ENCODE results near the gene CELA1. TPM values are rescaled to one million over a fixed set of nuclear protein-coding genes. Genes with fewer than 3 reads are reported as not detected.
"Not testable (repeated sequence)": the region's sequence is repeated elsewhere in the genome, so short reads cannot be mapped to it uniquely, and the experiment has no call there.

CELA1 gene
- total RNA-seq, 1 donor from 2014 or later, result not detected

- not testable (repeated sequence) for DNase-seq (ENCODE audit: low spot score)
Observed at GRCh38 chr12:51318057-51318806, 28.2 kb downstream of the CELA1 start.

DNA sequence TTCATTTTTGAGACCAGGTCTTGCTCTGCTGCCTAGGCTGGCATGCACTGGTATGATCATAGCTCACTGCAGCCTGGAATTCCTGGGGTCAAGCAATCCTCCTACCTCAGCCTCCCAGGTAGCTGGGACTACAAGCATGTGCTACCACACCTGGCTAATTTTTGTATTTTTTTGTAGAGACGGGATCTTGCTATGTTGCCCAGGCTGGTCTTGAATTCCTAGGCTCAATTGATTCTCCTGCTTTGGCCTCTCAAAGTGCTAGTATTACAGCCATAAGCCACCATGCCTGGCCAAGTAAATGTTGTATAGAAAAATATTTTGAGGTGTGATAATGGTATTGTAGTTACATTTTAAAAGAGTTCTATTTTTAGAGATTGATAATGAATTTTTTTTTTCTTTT is 35.1 kb downstream of the CELA1 start:
- no peak for DNase-seq (ENCODE audit: low spot score)

GRCh38 chr12:51307655-51308593 is 38.6 kb downstream of the CELA1 start:
- peak; percentile 54 for DNase-seq (ENCODE audit: low spot score)

DNA sequence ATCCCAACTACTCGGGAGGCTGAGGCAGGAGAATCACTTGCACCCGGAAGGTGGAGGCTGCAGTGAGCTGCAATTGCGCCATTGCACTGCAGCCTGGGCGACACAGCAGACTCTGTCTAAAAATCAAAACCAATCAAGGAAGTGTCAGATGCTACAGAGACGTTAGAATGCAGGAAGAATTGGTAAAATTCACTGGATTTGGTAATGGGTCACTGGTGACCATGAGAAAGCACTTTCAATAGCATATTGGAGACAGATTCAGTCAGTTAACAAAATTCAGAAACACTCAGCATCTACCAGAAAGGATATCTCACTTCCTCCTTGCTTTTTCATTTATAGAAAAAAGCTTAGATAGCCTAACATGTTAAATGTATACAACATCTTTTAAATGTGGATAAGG is 40.0 kb downstream of the CELA1 start:
- no peak for DNase-seq (ENCODE audit: low spot score)

DNA sequence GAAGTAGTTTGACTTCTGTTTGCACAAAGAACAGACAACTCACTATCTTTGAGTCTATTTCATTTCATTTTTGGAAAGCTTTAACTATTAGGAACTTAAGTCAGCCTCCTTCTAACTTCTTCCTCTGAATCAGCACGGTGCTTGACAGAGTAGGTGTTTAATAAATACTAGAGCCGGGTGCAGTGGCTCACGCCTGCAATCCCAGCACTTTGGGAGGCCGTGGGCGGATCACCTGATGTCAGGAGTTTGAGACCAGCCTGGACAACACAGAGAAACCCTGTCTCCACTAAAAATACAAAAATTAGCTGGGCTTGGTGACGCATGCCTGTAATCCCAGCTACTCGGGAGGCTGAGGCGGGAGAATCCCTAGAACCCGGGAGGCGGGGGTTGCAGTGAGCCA is 45.7 kb downstream of the CELA1 start:
- DNase-seq (ENCODE audit: low spot score), result not testable (repeated sequence)

GRCh38 chr12:51295651-51296050 is 50.8 kb downstream of the CELA1 start:
- peak; percentile 12 for DNase-seq (ENCODE audit: low spot score)

DNA sequence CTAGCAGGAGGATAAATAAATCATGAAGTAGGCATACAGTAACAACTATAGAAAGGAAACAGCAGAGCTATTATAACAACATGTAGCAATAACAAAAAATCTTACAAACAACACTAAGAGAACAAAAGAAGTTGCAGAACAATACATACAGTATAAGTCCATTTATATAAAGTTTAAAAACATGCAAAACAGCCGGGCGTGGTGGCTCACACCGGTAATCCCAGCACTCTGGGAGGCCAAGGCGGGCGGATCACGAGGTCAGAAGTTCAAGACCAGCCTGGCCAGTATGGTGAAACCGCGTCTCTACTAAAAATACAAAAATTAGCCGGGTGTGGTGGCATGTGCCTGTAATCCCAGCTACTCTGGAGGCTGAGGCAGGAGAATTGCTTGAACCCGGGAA is 52.4 kb downstream of the CELA1 start:
- DNase-seq (ENCODE audit: low spot score), result not testable (repeated sequence)

DNA sequence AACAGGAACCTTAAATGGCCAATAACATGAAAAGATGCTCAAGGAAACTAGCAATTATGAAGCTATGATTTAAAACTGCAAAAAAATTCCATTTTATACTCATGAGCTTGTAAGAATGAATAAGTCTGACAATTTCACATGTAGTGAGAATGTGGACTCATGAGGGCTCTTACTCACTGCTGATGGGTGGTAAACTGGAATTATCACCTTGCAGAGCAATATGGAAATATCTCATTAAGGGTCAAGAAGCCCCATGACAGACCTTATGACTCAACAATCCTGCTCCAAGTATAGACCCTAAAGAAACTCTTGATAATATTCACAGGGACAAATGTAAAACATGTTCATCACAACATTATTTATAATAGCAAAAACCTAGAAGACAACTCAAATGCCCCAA is 52.8 kb downstream of the CELA1 start:
- no peak for DNase-seq (ENCODE audit: low spot score)

DNA sequence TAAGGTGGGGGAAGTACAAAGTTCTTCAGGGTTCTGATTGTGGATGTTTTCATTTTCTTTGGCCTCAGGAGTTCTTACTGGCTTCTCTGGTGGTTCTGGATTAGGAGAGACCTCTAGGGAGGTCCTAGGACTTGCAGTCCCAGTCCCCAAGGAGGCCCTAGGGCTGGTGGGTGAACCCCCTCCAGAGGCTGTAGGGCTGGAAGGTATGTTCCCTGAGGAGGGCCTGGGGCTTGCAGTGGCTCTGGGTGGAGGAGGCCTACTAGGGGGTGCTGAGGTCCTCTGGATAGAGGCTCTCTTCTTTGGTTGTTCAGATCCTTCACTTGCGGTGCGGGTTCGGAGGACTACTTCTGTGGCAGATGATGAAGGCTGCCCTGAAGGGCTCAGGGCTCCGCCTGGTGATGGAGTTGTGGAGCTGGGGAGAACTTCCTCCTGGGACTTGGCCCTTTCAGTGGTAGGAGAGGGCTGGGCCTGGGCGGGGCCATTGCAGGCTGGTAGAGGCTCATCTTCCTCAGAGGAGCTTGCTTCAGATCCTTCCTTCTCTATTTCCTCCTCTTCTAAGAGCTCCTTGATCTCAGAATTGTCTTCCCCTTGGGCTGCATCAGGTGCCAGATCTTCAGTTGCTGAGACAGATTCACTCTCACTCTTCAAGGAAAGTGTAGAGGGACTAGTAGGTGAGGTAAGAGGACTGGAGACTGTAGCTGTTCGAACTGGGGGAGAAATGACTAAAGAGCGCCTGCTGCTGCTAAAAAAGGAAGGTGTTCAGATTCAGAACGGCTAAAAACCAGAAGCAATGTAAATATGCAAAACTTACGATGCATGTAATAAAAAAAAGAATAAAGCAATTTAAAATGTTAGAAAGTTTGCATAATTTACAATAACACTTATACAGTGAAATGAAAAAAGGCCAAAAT is 54.6 kb downstream of the CELA1 start:
- not testable (repeated sequence) for DNase-seq (ENCODE audit: low spot score)

DNA sequence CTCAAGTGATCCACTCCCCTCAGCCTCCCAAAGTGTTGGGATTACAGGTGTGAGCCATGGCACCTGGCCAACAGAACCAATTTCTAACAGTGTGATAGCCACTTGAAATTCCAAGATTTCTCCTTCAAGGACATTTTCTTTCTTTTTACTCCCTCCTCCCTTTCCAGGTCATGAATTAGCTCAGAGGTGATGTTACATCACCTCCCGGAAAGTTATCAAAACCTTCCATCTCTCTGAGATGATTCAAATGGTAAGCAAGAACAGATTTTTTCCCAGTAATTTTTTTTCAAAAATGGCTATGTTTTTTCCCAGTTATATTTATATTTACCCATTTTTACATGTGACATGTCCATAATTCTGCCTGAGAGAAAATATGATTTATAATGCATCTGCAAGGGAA is 60.6 kb downstream of the CELA1 start:
- no peak for DNase-seq (ENCODE audit: low spot score)

DNA sequence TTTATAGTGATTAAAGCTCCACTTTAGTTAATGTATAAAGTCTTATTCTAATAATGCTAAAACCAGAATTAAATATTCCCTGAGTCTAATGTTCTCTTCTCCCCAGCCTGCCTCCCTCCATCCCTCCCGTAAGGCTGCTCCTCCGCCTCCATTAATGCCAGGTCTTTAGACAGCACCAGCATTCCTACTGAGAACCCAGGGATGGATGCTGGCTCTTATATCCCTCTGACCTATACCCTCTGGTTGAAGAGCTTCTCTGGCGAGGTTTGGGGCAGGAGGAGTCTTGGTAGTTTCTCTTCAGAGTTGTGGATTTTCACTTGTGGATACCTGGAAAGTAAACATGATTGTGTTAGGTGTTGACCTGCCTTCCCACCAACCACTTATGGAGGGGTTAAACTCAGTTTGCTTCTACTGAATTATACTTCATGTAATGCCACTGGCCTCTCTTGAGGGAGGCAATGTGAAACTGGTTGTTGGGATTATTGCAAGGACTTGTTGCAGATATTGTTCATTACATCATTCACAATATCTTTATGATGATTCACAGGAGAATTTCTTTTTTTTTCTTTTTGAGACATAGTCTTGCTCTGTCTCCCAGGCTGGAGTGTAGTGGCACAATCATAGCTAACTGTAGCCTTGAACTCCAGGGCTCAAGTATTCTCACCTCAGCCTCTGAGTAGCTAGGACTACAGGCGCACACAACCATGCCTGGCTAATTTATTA is 65.1 kb downstream of the CELA1 start:
- peak; percentile 22 for DNase-seq (ENCODE audit: low spot score)

Other genes starting within 250 kb of the CELA1 start
- gene TFCP2, start 173.5 kb downstream of the CELA1 start, total RNA-seq (ENCODE audit: insufficient read depth, low replicate concordance), result 10.6 TPM
- gene POU6F1, start 128.6 kb downstream of the CELA1 start, total RNA-seq (ENCODE audit: insufficient read depth, low replicate concordance), result 7.2 TPM
- gene DAZAP2, start 107.9 kb downstream of the CELA1 start, total RNA-seq (ENCODE audit: insufficient read depth, low replicate concordance), result 51.0 TPM
- 3.1 TPM for gene SMAGP, start 76.3 kb downstream of the CELA1 start, total RNA-seq (ENCODE audit: insufficient read depth, low replicate concordance)
- 4.6 TPM for gene BIN2, start 22.5 kb downstream of the CELA1 start, total RNA-seq (ENCODE audit: insufficient read depth, low replicate concordance)
- 6.3 TPM for gene GALNT6, start 44.7 kb upstream of the CELA1 start, total RNA-seq (ENCODE audit: insufficient read depth, low replicate concordance)
- 2.6 TPM for gene SLC4A8, start 78.2 kb upstream of the CELA1 start, total RNA-seq (ENCODE audit: insufficient read depth, low replicate concordance)
- 6.0 TPM for gene SCN8A, start 244.6 kb upstream of the CELA1 start, total RNA-seq (ENCODE audit: insufficient read depth, low replicate concordance)